DMS79 (cell line): ENCODE measurements around the gene TUBD1.
"Not testable (repeated sequence)": the region's sequence is repeated elsewhere in the genome, so short reads cannot be mapped to it uniquely, and the experiment has no call there.

Experiments
- DNase-seq: peaks from one replicate; lab custom pipeline; 2025; lab: John Stamatoyannopoulos, UW

TUBD1 gene

GRCh38 chr17:59874376-59874775 lies 18.4 kb downstream of the TUBD1 start:
- no peak for DNase-seq

- DNase-seq, result not testable (repeated sequence)
Observed at GRCh38 chr17:59873414-59873813, 19.3 kb downstream of the TUBD1 start.

- DNase-seq, result no peak
Observed at GRCh38 chr17:59872351-59872750, 20.4 kb downstream of the TUBD1 start.

- no peak for DNase-seq
Observed at GRCh38 chr17:59870482-59870881, 22.3 kb downstream of the TUBD1 start.

GRCh38 chr17:59869941-59870218 lies 22.9 kb downstream of the TUBD1 start:
- no peak for DNase-seq

DNA sequence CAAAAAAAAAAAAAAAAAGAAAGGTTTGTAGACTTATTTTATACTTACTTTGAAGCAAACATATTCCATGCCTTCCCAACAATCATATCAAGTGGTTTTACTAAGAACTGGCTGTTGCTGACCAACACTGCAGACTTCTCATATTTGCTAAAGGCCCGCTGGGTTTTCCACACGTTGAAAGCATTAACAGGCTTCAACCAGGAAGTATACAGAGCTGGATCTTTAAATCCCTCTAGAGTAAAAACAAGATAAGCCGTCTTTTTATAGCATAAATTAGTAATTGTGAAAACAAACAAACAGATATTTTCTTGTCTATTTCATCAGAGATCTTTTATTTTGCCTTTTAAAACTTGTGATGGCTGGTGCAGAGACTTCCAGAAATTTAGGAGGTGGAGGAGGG lies 29.1 kb downstream of the TUBD1 start:
- DNase-seq, result no peak

GRCh38 chr17:59859444-59860025 lies 33.2 kb downstream of the TUBD1 start:
- no peak for DNase-seq

GRCh38 chr17:59858932-59859331 lies 33.8 kb downstream of the TUBD1 start:
- DNase-seq, result no peak

GRCh38 chr17:59858167-59858816 lies 34.5 kb downstream of the TUBD1 start:
- DNase-seq, result no peak

DNA sequence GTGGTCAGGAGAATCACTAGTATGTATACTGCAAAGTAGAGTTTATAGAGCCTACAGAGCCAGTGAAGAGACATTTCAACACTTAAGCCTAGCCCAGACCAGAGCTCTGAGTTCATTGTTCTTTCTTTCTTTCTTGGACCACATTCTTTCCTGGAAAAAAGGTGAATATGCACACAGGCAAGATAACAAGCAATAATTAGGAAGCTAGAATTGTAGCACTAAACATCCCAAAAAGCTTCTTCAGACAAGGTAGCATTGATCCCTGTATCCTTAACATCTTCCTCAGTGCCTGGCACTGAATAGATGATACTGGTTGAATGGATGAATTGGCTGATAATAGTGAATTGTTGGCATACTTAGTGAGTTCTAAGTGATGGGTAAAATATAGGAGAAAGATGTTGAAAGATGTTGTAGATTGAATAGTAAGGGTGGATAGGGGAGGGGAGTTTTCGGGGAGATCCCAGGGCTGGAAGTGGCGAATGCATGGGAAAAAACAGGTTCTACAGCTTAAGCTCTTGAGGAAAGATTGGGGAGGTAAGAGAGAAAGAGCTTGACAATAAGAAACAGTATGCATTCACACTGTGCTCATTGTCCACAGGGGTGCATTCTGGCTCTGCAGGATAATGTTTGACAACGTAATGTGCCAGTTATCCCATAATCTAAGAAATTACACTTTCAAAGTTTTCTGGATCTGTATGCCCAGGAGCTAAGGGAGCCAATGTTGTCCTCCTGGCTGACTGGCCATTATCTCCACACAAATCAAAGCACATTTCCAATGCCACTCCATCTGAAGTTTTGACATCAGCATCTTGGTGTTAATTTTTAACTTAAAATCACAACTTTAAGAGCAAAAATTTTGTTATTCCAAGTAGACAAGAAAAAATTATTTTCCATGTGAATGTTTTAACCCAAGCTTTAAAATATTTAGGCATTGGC lies 35.6 kb downstream of the TUBD1 start:
- DNase-seq, result no peak

DNA sequence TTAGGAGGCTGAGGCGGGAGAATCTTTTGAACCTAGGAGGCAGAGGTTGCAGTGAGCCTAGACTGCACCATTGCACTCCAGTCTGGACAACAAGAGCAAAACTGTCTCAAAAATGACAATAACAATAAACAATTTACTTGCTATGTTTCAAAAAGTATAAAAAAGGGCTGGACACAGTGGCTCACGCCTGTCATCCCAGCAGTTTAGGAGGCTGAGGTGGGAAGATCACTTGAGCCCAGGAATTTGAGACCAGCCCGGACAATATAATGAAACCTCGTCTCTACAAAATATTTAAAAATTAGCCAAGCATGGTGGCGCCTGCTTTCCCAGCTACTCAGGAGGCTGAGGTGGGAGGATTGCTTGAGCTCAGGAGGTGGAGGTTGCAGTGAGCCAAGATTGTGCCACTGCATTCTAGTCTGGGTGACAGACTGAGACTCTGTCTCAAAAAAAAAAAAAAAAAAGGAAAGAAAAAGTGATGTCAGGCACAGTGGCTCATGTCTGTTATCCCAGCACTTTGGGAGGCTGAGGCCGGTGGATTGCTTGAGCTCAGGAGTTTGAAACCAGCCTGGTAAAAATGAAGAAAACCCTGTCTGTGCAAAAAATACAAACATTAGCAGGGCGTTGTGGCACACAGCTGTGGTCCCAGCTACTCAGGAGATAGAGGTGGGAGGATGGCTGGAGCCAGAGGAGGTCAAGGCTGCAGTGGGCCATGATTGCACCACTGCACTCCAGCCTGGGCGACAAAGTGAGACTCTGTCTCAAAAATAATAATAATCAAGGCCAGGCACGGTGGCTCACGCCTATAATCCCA lies 38.6 kb downstream of the TUBD1 start:
- not testable (repeated sequence) for DNase-seq

- no peak for DNase-seq
Observed at GRCh38 chr17:59853168-59853918, 39.4 kb downstream of the TUBD1 start.

- DNase-seq, result not testable (repeated sequence)
Observed at GRCh38 chr17:59852847-59853167, 39.9 kb downstream of the TUBD1 start.

- no peak for DNase-seq
Observed at GRCh38 chr17:59851439-59852375, 41.0 kb downstream of the TUBD1 start.

DNA sequence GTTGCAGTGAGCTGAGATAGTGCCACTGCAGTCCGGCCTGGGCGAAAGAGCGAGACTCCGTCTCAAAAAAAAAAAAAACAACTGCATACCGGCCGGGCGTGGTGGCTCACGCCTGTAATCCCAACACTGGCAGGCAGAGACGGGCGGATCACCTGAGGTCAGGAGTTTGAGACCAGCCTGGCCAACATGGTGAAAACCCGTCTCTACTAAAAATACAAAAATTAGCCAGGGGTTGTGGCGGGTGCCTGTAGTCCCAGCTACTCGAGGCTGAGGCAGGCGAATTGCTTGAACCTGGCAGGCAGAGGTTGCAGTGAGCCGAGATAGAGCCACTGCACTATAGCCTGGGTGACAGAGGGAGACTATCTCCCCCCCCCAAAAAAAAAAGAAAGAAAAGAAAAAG lies 42.4 kb downstream of the TUBD1 start:
- DNase-seq, result not testable (repeated sequence)

DNA sequence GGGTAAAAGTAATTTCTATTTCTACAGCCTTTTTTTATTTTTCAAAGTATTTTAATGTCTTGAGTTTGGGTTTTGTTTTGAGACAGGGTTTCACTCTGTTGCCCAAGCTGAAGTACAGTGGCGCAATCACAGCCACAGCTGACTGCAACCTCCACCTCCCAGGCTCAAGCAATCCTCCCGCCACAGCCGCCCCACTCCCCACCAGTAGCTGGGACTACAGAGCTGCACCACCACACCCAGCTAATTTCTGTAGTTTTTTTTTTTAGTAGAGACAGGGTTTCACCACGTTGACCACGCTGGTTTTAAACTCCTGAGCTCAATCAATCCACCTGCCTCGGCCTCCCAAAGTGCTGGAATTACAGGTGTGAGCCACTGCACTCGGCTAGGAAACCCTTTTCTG lies 44.0 kb downstream of the TUBD1 start:
- no peak for DNase-seq

DNA sequence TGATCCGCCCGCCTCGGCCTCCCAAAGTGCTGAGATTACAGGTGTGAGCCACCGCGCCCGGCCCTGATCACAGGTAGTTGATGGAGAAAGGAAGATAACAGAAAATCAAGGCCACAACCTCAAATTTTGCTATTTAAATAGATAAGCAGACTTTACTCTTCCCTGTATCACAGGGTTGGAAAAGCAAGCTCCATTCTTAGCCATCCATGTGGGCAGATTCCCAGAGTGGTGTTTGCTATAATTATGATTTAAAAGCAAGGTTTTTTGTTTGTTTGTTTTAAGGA lies 44.4 kb downstream of the TUBD1 start:
- DNase-seq, result no peak

DNA sequence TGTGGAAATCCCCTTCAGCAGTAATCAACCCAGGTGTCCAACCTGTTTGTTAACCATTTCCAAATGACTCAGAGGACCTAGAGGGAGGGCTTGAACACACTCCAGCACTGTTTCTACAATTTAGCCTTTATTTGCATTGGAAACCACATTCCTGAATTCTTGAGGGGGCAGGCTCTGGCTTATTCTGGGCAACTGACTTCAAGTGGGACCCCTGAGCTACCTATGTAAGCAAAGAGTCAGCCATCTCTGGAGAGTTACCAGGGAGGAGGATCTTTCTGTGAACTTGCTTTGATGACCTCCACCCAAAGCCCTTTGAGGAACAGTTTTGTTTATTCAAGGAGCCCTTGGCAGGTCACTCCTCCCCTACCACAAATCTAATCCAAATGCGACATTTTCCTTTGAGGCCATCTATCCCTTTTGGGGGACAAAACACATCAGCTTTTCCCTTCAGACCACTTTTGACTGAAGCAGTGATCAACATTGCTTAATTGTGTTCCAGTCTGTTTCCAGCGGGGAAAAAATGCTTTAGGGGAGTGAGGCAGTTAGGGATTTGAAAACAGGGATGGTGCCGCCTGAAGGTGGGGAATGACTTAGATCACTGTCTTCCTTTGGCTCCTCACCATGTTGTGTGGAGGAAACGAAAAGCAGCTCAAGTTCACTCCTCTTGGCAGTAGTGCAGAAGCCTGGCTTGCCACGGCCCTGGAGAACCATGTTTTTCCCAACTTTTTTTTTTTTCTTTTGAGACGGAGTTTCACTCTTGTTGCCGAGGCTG lies 46.2 kb downstream of the TUBD1 start:
- no peak for DNase-seq

DNA sequence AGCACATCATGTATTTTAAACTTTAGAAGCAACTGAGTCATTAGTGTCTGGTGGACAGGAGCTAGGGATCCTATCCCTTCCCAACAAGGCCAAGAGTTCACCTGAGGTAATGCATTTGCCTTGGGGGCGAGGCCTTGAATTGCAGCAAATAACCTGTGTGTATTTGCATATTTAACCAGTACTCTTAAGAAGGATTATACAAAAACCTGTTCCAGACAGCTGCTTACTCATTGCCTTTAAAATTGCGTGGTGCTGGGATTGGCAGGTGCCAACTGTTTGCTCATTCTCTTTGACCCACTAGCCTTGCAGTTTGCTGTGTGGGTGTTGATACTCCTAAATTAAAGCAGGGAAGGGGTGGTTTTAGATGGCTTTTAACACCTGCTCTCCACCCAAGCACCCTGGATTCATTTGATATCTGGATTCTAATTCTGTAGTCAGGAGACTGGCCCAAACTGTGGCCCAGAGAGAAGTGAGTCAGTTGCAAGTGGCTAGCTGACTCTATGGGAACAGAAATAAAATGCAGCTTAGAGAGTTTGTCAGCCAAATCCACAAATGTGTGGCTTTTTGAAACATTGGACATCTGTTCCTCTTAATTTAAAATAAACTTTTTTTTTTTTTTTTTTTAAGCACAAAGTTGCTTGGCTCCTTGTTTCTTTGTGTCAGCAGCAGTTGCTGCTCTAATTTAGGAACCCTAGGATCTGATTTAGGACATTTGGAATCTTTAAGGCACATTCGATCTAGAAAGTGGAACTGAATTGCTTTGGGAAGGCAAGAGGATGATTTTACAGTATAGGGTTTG lies 46.9 kb downstream of the TUBD1 start:
- no peak for DNase-seq
